Measurements from ENCODE around the gene CLCN1. TPM values are rescaled to one million over a fixed set of nuclear protein-coding genes. Genes with fewer than 3 reads are reported as not detected.

CLCN1 gene
- total and polyA plus RNA-seq, 2 donors from 2014 or later: 0.35 TPM; not detected in 1

DNA sequence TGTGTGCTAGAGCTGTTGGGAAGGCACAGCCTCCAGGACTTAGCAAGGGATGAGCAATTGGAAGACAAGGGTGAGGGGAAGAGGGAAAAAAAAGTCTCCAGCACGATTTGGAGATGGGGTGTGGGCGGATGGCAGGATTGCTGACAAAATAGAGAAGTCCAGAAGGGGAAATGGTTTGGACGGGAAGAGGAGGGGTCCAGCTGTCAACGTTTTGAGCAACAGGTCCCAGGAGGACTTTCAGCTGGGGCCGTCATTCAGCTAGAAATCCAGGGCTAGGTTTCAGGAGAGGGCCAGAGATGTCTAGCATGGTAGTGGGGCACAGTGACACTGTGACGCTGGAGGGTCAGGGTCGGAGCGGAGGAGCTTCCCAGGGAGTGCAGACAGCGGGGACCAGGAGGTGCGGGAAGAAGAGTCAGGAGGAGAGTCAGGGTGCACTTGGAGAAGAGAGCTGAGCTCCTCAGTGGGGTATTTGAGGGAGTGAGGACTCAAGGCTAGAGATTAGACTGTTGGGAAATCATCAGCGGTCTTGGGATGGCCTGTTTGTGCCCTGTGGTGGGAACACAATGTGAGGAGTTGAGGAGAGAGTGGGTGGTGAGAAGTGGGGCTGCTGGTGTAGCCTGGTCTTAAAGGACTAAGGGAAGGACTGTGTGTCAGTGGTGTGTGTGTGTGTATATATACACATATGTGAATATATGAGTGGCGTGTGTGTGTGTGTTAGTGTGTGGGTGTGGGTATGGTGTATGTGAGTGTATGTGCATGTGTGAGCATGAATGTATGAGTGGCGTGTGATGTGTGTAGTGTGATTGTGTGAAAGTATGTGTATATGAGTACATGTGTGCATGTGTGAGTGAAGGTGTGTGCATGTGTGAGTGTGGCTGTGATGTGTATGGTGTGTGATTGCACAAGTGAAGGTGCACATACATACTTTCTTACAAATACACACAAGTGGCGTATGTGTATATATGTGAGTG lies 69.0 kb downstream of the CLCN1 start:
- H3K36me3 ChIP-seq (ENCODE audit: control insufficient read depth in 2 of 3, insufficient read depth in 3 of 3, low read length in 3 of 3): peaks cover 0 to 10% (median 3%) of the 10 kb centered on the region in 3 donors
- DNase-seq (peak in 1 of 5 donors; percentile 58), FAIRE-seq (no peak)
- H3K27me3 ChIP-seq (ENCODE audit: control insufficient read depth, insufficient read depth, low read length): no peaks in the 10 kb centered on the region
- H3K4me3 ChIP-seq (ENCODE audit: low read length in 3 of 3): no peak overlapping the region
- no peak overlapping the region for H3K9ac ChIP-seq (ENCODE audit: low read length in 3 of 3)
- H3K9me3 ChIP-seq (ENCODE audit: control insufficient read depth in 2 of 3, insufficient read depth in 1 of 3, low read length in 3 of 3): no peaks in the 10 kb centered on the region
- intact Hi-C loops (cut with DNase I): no loop called here
- peak overlapping the region in 1 of 2 donors; percentile 14 for H3K27ac ChIP-seq (ENCODE audit: low read depth in 2 of 2, low read length in 2 of 2)
- TF ChIP-seq CTCF (IDR thresholded peaks at IDR 0.05; ENCODE audit: borderline replicate concordance, extremely low read depth, insufficient read depth): no peak
- H3K4me1 ChIP-seq (ENCODE audit: control insufficient read depth in 2 of 3, insufficient read depth in 2 of 3, low read depth in 1 of 3, low read length in 3 of 3): peaks cover 0 to 24% (median 12%) of the 10 kb centered on the region in 3 donors

GRCh38 chr7:143385891-143386781 lies 70.2 kb downstream of the CLCN1 start:
- Histone ChIP-seq H3K4me3 (ENCODE audit: low read length in 3 of 3) (peak overlapping the region in 1 of 3 donors; percentile 43), H3K4me1 (ENCODE audit: control insufficient read depth in 2 of 3, insufficient read depth in 2 of 3, low read depth in 1 of 3, low read length in 3 of 3) (peaks cover 0 to 24% (median 12%) of the 10 kb centered on the region in 3 donors), H3K27ac (ENCODE audit: low read depth in 2 of 2, low read length in 2 of 2) (no peak overlapping the region), H3K27me3 (ENCODE audit: control insufficient read depth, insufficient read depth, low read length) (no peaks in the 10 kb centered on the region), H3K36me3 (ENCODE audit: control insufficient read depth in 2 of 3, insufficient read depth in 3 of 3, low read length in 3 of 3) (peaks cover 3 to 15% (median 5%) of the 10 kb centered on the region in 3 donors), H3K9me3 (ENCODE audit: control insufficient read depth in 2 of 3, insufficient read depth in 1 of 3, low read length in 3 of 3) (no peaks in the 10 kb centered on the region), H3K9ac (ENCODE audit: low read length in 3 of 3) (no peak overlapping the region)
- FAIRE-seq: no peak
- intact Hi-C loops (cut with DNase I): no loop called here
- no peak for TF ChIP-seq CTCF (IDR thresholded peaks at IDR 0.05; ENCODE audit: borderline replicate concordance, extremely low read depth, insufficient read depth)
- peak in 2 of 5 donors; percentile 17 to 72 for DNase-seq

DNA sequence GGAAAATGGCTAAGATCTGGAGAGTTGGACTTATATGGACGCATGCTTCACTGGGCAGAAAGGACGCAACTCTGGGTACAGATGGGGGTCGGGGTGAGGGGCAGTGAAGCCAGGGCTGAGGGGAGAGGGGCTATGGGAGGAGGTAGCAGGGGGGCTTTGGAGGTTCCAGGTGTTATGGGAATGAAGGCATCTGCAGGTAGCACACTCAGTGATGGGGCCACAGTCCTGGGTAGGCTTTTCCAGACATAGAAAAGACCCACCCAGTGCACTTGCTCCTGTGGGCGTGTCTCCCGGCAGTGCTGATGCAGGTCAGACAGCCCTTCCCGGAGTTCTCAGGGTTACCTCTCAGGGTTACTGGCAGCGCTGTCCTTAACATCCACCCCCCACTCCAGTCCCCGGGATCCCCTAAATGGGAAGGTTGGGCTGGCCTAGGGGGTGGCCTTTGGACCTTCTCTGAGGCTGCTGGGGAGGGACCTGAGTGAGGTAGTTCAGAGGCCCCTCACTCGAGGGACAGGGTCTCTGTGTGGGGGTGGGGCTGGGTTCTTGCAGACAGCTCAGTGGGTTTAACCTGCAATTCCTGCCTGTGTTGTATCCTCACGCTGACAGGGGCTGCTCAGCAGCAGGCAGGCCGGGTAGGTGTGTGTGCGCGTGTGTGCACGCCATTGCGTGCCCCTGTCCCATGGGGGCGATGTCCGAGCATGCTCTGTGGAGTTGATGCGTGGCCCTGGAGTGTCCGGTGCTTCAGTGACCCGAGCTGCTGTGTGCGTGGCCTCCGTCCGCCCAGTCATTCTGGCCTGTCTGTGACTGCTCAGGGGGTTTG lies 71.5 kb downstream of the CLCN1 start:
- no peaks in the 10 kb centered on the region for H3K9me3 ChIP-seq (ENCODE audit: control insufficient read depth in 2 of 3, insufficient read depth in 1 of 3, low read length in 3 of 3)
- intact Hi-C loops (cut with DNase I): no loop called here
- H3K4me3 ChIP-seq (ENCODE audit: low read length in 3 of 3): no peak overlapping the region
- FAIRE-seq (no peak), DNase-seq (peak in 1 of 5 donors; percentile 66)
- no peak overlapping the region for H3K27ac ChIP-seq (ENCODE audit: low read depth in 2 of 2, low read length in 2 of 2)
- no peak for TF ChIP-seq CTCF (IDR thresholded peaks at IDR 0.05; ENCODE audit: borderline replicate concordance, extremely low read depth, insufficient read depth)
- H3K36me3 ChIP-seq (ENCODE audit: control insufficient read depth in 2 of 3, insufficient read depth in 3 of 3, low read length in 3 of 3): peaks cover 3 to 15% (median 8%) of the 10 kb centered on the region in 3 donors
- H3K27me3 ChIP-seq (ENCODE audit: control insufficient read depth, insufficient read depth, low read length): no peaks in the 10 kb centered on the region
- no peak overlapping the region for H3K9ac ChIP-seq (ENCODE audit: low read length in 3 of 3)
- peaks cover 0 to 33% (median 12%) of the 10 kb centered on the region in 3 donors for H3K4me1 ChIP-seq (ENCODE audit: control insufficient read depth in 2 of 3, insufficient read depth in 2 of 3, low read depth in 1 of 3, low read length in 3 of 3)

All from kidney (tissue), 14 donors.